GM21367 (cell line): ENCODE measurements around the gene KIF5A.
A peak's percentile ranks its signal among the peaks of the same experiment; 100 is the strongest.

Experiments
- ATAC-seq: cut with Tn5 transposase; IDR thresholded peaks from one replicate; pipeline ENCODE4 v1.9.1; 2021; ENCODE audit not compliant: unreplicated experiment

The KIF5A gene

DNA sequence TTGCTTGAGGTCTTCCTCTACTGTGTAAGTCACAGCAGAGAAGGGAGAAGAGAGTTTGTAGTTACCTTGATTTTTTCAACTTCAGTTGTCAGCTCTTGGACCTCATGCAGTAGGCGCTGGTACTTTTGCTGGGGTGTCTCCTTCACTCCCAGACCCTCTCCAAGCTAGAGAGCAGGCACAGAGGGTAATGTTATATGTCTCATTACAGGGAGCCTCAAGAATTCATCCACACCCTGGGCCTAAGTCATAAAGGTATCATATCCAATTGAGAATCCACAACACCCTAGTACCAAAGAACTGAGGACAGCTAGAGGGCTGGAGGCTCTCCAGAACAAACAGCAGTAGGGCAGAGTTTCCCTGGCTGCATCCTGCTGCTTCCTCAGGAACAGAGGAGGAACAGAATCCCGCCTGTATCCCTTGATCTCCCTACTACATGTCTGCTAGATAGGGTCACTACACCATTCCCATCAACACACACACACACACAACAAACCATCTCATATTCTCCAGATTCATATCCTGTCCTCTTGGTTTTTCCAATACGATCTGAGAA lies 14.8 kb upstream of the KIF5A start:
- ATAC-seq = no peak

DNA sequence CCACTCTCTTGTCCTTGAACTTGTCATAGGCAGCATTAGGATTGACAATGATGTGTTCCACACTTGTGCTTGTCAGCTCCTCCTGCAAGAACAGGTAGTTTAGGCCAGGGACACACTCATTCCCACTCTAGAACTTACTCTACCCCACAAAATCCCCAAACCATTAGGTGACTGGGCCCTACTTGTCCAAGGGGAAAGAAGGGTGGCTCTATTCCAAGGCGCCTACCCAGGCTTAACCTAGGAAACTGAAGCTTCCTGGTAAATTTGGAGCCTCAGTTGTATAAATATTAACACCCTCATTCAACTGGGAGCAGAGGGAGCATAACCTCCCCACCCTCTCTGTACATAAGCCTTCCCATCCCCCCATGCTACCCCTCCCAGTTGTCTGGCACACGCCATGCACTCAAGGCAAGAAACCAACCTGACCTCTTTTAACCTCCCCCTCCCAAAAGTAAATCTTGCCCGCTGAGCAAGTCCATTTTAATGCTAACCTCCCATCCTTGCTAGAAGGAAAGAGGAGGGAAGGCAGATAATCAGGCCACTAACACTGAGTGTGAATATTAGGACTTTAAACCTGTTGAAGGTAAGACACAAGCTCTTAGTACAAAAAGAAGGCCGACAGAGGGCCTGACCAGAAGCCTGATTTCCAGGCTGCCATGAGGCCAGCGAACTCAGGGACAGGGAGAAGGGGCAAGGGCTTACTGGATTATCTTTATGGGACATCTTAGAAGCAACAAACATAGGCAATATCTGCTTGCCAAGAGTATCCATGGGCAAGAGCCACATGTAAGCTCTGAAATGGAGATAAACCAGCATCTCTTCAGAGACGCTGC lies 13.9 kb upstream of the KIF5A start:
- ATAC-seq = no peak

- no peak for ATAC-seq
Measured at GRCh38 chr12:57536597-57536942, 13.3 kb upstream of the KIF5A start.

DNA sequence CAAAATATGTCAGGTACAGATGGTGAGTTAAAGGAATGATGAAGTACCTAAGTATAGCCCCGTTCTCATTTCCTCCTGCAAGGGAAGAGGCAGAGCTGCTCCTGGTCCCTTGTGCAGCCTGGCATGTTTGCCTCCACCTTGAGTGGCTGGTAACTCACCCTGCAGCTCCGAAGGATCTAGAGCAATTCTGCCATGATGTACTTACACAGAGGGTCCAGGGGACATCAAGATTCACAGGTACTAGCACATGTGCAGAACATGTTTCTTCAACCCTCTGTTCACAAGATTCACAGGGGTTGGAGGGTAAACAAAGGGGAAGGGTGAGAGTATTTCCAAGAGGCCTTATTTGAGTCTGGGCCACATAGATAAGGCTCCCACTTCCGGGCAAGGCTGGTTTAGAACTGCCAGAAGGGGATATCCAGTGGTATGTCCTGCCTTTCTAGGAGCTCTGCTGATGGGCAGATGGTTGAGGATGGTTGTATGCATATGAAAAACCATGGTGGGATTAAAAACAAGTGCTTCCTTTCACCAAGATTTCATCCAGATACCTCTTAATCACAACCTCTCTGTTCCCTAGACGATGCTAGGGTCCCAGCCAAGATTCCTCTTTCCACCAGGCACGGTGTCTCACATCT lies 10.6 kb upstream of the KIF5A start:
- no peak for ATAC-seq

- ATAC-seq = no peak
Measured at GRCh38 chr12:57541001-57541400, 8.8 kb upstream of the KIF5A start.

- ATAC-seq = no peak
Measured at GRCh38 chr12:57541717-57542116, 8.1 kb upstream of the KIF5A start.

DNA sequence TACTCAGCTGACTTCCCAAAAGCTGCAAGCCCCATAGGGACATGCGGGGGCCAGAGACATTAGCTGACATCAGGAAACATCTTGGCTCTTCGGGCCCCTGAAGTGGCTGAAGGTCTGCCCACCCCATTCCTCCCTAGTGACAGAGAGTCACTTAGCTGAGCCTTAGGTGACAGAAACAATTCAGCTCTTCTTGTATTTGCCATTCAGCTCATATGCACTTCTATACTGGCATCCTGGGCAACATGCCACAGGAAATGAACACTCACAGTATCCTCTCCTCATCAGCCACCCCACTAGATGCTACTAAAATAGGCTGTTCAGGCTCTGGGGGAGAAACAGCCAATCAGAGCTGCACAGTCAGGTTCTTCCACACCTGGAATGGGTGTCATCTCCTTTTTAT lies 6.3 kb upstream of the KIF5A start:
- ATAC-seq = no peak

DNA sequence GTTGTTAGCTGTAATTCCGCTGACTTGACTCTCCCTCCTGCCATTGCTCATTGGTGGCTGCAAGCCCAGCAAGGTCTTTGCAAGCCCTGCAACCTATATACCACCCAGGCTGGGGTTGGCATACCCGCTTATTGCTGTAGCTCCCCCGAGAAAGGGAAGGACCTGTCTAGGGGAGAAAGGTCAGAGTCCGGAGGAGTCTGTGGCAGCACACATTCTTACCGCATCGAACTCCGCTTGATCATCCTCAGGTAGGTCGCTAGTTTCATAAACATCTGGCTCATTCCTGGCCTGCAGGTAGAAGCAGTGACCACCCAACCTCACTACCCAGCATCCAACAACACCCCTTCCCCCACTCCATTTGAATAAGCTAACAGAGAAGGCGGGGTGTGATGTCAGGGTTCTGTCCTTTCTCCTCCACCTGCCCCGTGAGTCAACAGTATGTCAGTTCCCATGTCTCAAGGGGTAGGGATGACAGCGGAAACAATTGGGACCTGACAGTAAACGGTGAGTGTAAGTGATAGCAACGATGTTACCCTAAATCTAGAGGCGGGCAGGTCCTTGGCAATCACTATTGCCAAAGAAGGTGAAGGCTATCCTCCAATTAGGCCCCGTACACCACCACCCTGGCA lies 3.9 kb upstream of the KIF5A start:
- no peak for ATAC-seq

DNA sequence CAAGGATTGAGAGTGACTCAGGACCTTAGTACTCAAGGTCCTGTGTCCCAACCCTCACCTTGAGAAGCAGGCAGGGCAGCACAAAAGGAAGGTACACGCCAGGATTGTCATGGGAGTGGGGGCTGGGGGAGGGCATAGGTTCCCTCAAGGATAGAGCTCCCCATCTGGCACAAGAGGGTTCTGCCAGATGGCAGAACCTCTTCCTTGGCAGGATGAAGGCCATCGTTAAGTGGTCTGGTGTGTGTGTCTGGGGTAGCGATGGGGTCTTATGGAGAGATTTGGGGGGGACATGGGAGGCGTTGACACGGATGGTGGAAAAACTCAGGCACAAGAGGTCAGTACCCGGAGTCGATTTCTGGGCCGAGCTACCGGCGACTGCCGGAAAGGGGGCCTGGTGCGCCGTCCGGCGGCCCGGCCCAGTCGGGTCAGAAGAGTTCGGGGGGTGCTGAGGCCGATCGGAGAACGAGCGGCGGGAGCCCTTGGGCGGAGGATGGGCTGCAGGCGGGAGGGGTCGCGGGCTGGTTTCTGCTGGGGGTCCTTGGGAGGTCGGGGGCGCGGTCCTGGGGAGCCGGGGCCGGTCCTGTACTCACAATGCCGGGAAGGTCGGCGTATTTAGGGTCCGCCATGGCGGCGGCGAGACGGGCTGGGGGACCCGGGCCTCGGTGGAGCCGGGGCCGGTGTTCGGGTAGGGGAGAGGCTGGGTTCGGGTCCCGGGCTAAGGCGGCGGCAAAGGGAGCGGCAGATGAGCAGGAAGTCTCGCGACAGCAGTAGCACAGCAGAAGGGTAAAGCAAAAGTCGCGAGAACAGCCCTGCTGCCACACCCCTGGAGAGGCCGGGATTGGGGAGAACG lies 3.2 kb upstream of the KIF5A start, which contains the start of gene DCTN2:
Gene DCTN2, minus strand, starts transcription at position 755 of the 850 bp plus-strand sequence. Its CDS starts 129 bp downstream, at position 626.
- peak; percentile 95 for ATAC-seq

DNA sequence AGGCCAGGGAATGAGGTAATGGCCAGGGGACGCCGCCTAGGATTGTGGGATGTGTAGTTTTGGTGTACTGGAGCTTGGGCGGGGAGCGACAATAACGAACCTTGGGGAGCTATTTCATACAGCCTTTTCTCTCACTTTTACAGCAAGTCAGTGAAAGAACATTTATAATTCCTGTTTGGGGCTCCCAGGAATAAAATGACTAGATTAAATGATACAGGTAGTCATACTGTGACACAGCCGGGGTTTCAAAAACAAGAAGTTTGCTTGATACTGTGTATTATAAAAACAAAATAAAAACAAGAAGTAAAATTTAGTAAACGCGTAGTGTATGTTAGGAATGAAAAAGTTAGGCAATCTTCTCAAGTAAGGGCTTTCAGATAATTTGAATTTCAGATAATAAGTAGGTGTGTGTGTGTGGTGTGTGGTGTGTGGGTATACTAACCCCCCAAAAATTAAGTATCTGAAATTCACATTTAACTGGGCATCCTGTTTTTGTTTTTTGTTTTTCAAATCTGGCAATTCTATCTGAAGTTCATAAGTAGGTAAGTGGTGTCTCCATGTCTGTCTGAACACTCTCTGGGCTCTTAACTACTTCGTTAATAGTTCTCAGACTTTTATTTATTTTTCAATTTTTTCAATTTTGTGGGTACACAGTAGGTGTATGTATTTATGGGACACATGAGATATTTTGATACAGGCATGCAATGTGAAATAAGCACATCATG lies 2.4 kb upstream of the KIF5A start:
- ATAC-seq = no peak

- ATAC-seq = no peak
Measured at GRCh38 chr12:57548013-57548315, 1.9 kb upstream of the KIF5A start.

DNA sequence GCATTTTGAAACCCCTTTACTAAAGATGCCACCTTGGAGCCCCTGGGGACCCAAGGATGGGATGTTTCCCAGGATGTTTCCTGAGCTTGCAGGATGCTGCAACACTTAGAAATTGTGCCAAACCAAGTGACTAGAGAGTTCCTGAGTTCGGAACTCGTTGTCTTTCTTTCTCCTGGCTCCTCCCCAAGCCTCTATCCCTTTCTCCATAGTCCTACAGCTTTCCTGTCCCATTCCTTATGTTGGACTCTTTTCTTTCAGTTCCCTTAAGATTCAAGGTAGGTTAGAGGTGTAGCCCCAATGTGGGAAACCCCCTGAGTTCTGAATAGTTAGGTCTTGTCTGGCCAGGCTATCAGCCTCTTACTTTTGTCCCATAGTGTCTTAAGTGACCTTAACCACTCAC lies 1.4 kb upstream of the KIF5A start:
- no peak for ATAC-seq

DNA sequence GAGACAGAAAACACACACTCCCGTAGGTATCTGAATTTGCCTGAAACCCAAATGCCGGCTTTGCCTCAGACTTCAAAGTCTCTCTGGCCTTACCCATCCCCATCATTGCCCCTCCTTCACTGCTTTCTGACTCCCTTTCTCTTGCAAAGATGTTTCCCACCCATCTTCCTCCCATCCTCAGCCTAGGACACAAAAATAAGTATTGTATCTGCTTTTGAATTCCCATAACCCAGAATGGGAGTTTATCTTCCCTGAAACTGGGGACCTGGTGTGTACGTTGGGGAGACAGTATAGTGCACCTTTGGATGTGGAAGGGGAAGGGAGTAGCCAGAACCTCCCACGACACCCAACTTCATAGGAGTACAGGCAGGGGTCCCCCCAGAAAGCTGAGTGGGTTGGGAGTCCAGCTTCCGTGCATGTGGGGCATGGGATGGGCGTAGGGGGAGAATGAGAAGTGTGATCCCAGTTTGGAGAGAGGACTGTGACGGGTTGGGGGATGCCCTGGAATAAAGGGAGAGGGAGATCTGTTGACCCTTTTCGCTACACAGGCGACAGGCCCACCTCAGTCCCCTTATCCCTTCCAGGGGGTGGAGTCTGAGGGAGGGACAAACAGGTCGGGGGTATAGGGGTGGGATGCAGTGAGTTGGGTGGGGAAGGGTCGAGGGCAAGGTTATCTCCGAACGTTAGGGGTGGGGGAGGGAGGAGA lies 488 bp upstream of the KIF5A start:
- ATAC-seq = no peak

- ATAC-seq = no peak
Measured at GRCh38 chr12:57550641-57551549, 1.1 kb downstream of the KIF5A start.

DNA sequence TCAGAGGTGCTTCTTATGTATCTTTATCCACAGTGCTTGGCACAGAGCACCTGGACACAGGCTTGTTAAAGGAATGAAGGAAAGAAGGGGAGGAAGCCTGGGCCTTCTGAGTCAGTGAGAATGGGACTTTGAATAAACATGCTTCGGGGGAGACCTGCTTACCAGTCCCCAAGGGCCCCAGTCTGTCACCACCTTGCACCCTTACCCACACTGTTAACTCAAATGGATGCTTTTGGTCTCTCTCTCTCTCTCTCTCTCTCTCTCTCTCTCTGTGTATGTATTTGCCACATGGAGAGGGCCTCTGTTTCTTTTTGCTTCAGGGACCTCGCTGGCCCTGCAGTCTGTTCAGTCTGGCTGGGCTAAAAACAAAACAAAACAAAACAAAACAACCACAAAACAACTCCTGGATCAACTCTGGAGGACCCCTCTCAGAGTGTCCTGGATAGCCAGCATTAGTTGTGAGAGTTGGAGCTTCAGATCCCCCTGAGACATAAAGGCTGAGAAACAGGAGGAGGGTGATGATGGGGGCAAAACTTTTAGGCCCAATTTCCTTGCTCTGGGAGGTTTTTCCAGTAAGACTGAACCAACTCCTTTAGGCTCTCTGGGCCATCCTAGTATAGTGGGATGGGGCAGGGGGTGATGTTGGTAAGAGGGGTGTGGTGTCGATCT lies 1.9 kb downstream of the KIF5A start:
- ATAC-seq = no peak

- no peak for ATAC-seq
Measured at GRCh38 chr12:57552306-57552651, 2.4 kb downstream of the KIF5A start.

GRCh38 chr12:57552835-57553313 lies 3.0 kb downstream of the KIF5A start:
- ATAC-seq = no peak
